Measurements from ENCODE around the gene ZNF440. TPM values are rescaled to one million over a fixed set of nuclear protein-coding genes. Genes with fewer than 3 reads are reported as not detected.
"Not testable (repeated sequence)": the region's sequence is repeated elsewhere in the genome, so short reads cannot be mapped to it uniquely, and the experiment has no call there.

The ZNF440 gene
- total RNA-seq, 1 donor from 2014 or later = 5.1 TPM

DNA sequence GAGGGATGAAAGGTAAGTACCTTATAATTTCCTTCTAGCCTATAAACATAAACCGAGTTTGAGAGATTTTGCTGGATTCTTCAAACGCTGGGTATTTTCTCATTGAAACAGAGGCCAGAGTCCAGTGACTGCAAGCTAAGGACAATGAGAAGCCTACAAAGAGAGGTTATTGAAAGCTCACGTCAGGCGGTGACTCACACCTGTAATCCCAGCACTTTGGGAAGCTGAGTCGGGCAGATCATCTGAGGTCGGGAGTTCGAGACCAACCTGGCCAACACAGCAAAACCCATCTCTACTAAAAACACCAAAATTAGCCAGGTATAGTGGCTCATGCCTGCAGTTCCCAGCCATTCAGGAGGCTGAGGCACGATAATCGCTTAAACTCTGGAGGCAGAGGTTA, 58.6 kb downstream of the ZNF440 start:
- no peak for DNase-seq (ENCODE audit: low read depth)
- no peaks in the 10 kb centered on the region for H3K36me3 ChIP-seq (ENCODE audit: control insufficient read depth, insufficient read depth, low read length)
- H3K27me3 ChIP-seq (ENCODE audit: control insufficient read depth, insufficient read depth, low read length) = no peaks in the 10 kb centered on the region
- TF ChIP-seq, protein P1, sequence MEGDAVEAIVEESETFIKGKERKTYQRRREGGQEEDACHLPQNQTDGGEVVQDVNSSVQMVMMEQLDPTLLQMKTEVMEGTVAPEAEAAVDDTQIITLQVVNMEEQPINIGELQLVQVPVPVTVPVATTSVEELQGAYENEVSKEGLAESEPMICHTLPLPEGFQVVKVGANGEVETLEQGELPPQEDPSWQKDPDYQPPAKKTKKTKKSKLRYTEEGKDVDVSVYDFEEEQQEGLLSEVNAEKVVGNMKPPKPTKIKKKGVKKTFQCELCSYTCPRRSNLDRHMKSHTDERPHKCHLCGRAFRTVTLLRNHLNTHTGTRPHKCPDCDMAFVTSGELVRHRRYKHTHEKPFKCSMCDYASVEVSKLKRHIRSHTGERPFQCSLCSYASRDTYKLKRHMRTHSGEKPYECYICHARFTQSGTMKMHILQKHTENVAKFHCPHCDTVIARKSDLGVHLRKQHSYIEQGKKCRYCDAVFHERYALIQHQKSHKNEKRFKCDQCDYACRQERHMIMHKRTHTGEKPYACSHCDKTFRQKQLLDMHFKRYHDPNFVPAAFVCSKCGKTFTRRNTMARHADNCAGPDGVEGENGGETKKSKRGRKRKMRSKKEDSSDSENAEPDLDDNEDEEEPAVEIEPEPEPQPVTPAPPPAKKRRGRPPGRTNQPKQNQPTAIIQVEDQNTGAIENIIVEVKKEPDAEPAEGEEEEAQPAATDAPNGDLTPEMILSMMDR (IDR thresholded peaks at IDR 0.05; ENCODE audit: insufficient read depth, low read length, poor library complexity, severe bottlenecking) = no peak
- no peak overlapping the region for H3K4me3 ChIP-seq (ENCODE audit: low read depth, low read length)

DNA sequence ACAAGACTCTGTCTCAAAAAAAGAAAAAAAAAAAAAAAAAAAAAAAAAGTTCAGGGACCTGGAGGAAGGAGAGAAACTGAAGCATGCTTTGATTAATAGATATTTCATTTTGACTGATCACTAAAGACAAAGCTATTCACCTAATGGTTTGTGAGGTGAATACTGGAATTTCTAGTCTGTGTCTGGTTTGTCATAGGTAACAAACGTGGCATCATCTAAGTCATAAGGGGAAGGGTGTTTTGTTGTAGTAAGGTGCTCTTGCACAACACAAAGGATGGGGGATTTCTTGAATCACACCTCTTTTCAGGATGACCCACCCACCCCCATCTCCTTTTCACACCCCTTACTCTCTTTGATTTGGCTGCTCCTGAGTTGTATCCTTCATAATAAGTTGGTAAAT, 59.7 kb downstream of the ZNF440 start:
- no peaks in the 10 kb centered on the region for H3K36me3 ChIP-seq (ENCODE audit: control insufficient read depth, insufficient read depth, low read length)
- no peak overlapping the region for H3K4me3 ChIP-seq (ENCODE audit: low read depth, low read length)
- no peak for DNase-seq (ENCODE audit: low read depth)
- TF ChIP-seq, protein P1 (IDR thresholded peaks at IDR 0.05; ENCODE audit: insufficient read depth, low read length, poor library complexity, severe bottlenecking) = no peak
- H3K27me3 ChIP-seq (ENCODE audit: control insufficient read depth, insufficient read depth, low read length) = no peaks in the 10 kb centered on the region

DNA sequence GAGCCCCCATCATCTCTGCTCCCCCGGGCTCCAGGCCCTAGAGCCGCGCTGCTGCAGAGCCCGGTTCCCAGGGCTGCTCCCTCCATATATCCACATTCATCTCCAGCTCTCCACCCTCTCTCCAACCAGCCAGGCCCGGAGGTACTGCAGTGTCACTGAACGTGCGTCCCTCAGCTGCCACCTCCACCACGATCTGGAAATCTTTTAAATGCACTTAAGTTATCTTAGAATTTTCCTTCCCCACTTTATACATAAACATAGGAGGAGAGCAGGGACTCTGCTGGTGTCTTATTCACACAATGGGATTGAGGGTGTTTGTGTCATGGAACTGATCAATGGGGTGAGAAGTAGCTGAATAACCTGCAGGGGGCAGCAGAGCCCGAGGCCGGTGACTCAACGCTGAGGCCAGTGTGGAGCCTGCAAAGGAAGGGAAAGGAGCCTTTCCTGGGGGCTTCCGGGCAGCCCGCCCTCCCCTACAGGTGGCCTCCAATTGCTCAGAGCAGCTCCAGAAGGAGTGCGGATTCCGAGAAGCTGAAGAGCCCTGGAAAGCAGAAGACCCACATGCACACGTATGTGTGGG, 65.7 kb downstream of the ZNF440 start:
- not testable (repeated sequence) for H3K36me3 ChIP-seq (ENCODE audit: control insufficient read depth, insufficient read depth, low read length); H3K4me3 ChIP-seq (ENCODE audit: low read depth, low read length); H3K27me3 ChIP-seq (ENCODE audit: control insufficient read depth, insufficient read depth, low read length); DNase-seq (ENCODE audit: low read depth)

DNA sequence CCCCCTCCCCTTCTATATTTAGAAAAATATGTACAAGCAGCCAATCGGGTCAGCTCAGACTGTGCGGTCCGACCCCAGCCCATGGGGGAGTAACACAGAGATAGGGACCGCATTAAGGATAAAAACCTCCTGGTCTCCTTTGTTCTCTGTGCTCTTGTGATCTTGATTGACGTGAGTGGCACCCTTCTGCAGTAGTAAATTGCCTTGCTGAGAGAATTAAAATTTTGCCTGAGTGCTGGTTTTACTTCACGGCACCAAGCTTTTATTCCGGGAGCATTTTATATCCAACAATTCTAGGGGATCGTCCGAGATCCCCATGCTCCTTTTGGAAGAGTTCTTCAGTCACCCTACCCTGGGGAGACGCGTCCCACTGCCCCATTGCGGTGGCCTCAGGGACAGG, 66.5 kb downstream of the ZNF440 start:
- H3K4me3 ChIP-seq (ENCODE audit: low read depth, low read length) = no peak overlapping the region
- H3K27me3 ChIP-seq (ENCODE audit: control insufficient read depth, insufficient read depth, low read length) = no peaks in the 10 kb centered on the region
- DNase-seq (ENCODE audit: low read depth) = no peak
- H3K36me3 ChIP-seq (ENCODE audit: control insufficient read depth, insufficient read depth, low read length) = no peaks in the 10 kb centered on the region
- TF ChIP-seq, protein P1 (IDR thresholded peaks at IDR 0.05; ENCODE audit: insufficient read depth, low read length, poor library complexity, severe bottlenecking) = no peak

DNA sequence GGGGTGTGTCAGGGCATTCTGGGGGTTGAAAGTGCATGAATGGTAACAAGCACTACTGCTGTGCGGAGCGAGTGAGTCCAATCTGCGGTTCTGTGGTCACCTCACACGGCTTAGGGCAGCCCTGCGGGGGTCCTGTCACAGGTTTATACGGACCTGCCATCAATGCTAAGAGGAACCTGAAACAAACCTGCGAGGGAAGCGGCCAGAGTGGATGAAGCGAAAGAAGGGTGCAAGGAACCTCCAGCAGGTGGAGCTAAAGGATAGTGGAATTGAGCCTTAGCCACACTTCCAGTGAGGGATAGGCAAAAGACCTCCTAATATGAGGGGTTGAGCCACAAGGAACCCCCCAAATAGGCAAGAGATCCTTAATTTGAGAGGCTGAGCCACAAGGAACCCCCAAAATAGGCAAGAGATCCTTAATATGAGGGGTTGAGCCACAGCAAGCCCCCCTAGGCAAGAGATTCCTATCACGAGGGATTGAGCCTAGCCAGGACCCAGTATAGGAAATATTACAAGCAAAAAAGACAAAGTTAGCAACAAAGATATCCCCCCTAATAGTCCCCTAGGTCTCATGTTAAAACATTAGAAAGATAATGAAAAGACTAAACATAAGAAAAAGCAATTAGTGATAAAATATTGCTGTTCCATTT, 67.2 kb downstream of the ZNF440 start:
- Histone ChIP-seq H3K36me3 (ENCODE audit: control insufficient read depth, insufficient read depth, low read length) (no peaks in the 10 kb centered on the region), H3K4me3 (ENCODE audit: low read depth, low read length) (no peak overlapping the region), H3K27me3 (ENCODE audit: control insufficient read depth, insufficient read depth, low read length) (no peaks in the 10 kb centered on the region)
- no peak for DNase-seq (ENCODE audit: low read depth)
- TF ChIP-seq, protein P1 (IDR thresholded peaks at IDR 0.05; ENCODE audit: insufficient read depth, low read length, poor library complexity, severe bottlenecking) = peak; percentile 66

DNA sequence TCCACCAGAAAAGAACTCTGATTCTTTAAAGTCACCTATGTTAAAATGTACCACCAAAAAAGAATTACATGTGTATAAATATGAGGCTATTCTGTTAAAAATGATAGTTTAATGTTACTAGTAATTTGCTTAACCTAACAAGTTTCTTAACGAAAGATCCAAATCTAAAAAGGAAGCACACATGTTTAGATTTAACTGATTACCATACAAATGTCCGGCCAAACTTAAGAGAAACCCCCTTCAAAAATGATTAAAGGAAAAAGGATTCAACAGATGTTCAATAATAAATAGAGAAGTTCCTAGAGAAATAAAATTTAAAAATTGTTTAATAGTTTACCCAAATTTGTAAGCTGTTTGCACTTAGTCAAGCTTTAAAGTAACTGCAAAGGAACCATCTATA, 68.5 kb downstream of the ZNF440 start:
- Histone ChIP-seq H3K4me3 (ENCODE audit: low read depth, low read length) (no peak overlapping the region), H3K36me3 (ENCODE audit: control insufficient read depth, insufficient read depth, low read length) (no peaks in the 10 kb centered on the region), H3K27me3 (ENCODE audit: control insufficient read depth, insufficient read depth, low read length) (no peaks in the 10 kb centered on the region)
- TF ChIP-seq, protein P1 (IDR thresholded peaks at IDR 0.05; ENCODE audit: insufficient read depth, low read length, poor library complexity, severe bottlenecking) = no peak
- DNase-seq (ENCODE audit: low read depth) = no peak

Other genes with a start within 250 kb of the ZNF440 start
- gene ACP5, start 236.6 kb upstream of the ZNF440 start, total RNA-seq = 23.4 and 24.8 TPM in 2 replicates
- 19.6 and 23.1 TPM in 2 replicates for gene ZNF627, start 216.8 kb upstream of the ZNF440 start, total RNA-seq
- 4.0 and 6.0 TPM in 2 replicates for gene ZNF823, start 75.3 kb upstream of the ZNF440 start, total RNA-seq
- 3.4 and 5.1 TPM in 2 replicates for gene ZNF441, start 47.3 kb upstream of the ZNF440 start, total RNA-seq
- gene ZNF491, start 15.8 kb upstream of the ZNF440 start, total RNA-seq = 0.48 and 4.6 TPM in 2 replicates
- gene ZNF439, start 34.5 kb downstream of the ZNF440 start, total RNA-seq = 5.3 and 5.5 TPM in 2 replicates
- 15.8 and 19.2 TPM in 2 replicates for gene ZNF69, start 73.5 kb downstream of the ZNF440 start, total RNA-seq
- 4.4 and 4.5 TPM in 2 replicates for gene ZNF700, start 110.8 kb downstream of the ZNF440 start, total RNA-seq
- 0.54 and 1.3 TPM in 2 replicates for gene ZNF763, start 150.8 kb downstream of the ZNF440 start, total RNA-seq
- gene ZNF433, start 221.4 kb downstream of the ZNF440 start, total RNA-seq = 3.2 and 10.3 TPM in 2 replicates
- 0.07 and 0.67 TPM in 2 replicates for gene ZNF878, start 238.7 kb downstream of the ZNF440 start, total RNA-seq

Measured in kidney epithelial cell (primary cell).